K562 (cell line): ENCODE results near the gene POLRMT. TPM values are rescaled to one million over a fixed set of nuclear protein-coding genes. Genes with fewer than 3 reads are reported as not detected.

Experiments
- ATF1 ChIP-seq, 2 experiments: fragments of 450-650 bp in 1 of 2; IDR thresholded peaks; 2 replicates each; pipeline ENCODE4 v1.6.1; 2016; ENCODE audit warnings: missing compliant biosample characterization in 1 of 2, missing genetic modification characterization in 1 of 2
- BHLHE40 ChIP-seq: IDR thresholded peaks from 2 replicates; pipeline ENCODE4 v1.6.1; 2011; ENCODE audit warnings: low read length, improper control_type of control experiment
- CTCFL ChIP-seq: IDR thresholded peaks from 2 replicates; pipeline ENCODE4 v1.6.1; 2011; ENCODE audit warnings: borderline replicate concordance, low read depth, mild to moderate bottlenecking, moderate library complexity, low read length; ENCODE audit not compliant: insufficient read depth, poor library complexity, severe bottlenecking
- POLR3A ChIP-seq: IDR thresholded peaks from 2 replicates; pipeline ENCODE4 v1.6.1; 2011; ENCODE audit warnings: borderline replicate concordance, mild to moderate bottlenecking, moderate library complexity; ENCODE audit not compliant: insufficient read length, insufficient read depth; ENCODE audit errors: extremely low read depth
- SP2 ChIP-seq: IDR thresholded peaks from 2 replicates; pipeline ENCODE4 v1.6.1; 2011; ENCODE audit warnings: mild to moderate bottlenecking, low read depth, low read length, moderate library complexity; ENCODE audit not compliant: poor library complexity, severe bottlenecking; ENCODE audit errors: extremely low read depth
- TFAM ChIP-seq: fragments of 250-450 bp; sonication (Bioruptor Pico); conservative IDR thresholded peaks from 2 replicates; pipeline ENCODE4 v1.5.0; 2021; ENCODE audit warnings: mild to moderate bottlenecking, moderate library complexity
- TGIF2 ChIP-seq: sonication (generic); formaldehyde crosslinking; IDR thresholded peaks from 2 replicates; pipeline ENCODE4 v1.8.1; 2022; ENCODE audit warnings: mild to moderate bottlenecking, missing genetic modification reagents, moderate library complexity
- ZKSCAN8 ChIP-seq: fragments of 200-800 bp; sonication (Bioruptor generic); IDR thresholded peaks from 2 replicates; pipeline ENCODE4 v1.6.1; 2016; ENCODE audit warnings: missing genetic modification characterization, missing compliant biosample characterization
- ZNF274 ChIP-seq: IDR thresholded peaks from 2 replicates; pipeline ENCODE4 v1.6.1; 2011; ENCODE audit warnings: low read depth, mild to moderate bottlenecking, low read length, moderate library complexity, borderline replicate concordance
- ZNF444 ChIP-seq: fragments of 250-450 bp; sonication (Bioruptor Pico); IDR thresholded peaks from 2 replicates; pipeline ENCODE4 v1.4.0; 2020; ENCODE audit warnings: mild to moderate bottlenecking, moderate library complexity
- polyA plus RNA-seq, 8 experiments: library from polyadenylated mRNA; depleted of rRNA in 4 of 8; stranded (reverse) in 5 of 8; unstranded in 3 of 8; fragments of >200 nt; fragmentation: Nextera tagmentation in 2 of 8; fragmentation: Illumina TruSeq in 1 of 8; extraction: Ambion mirVana in 2 of 8; extraction: Trizol in 1 of 8; gene quantifications; 2 replicates each; pipeline versions ENCODE4 v1.2.1 to v1.2.3, GENCODE V29; 2011 to 2014; ENCODE audit warnings: inconsistent platforms in 1 of 8, missing spikeins in 1 of 8
- total RNA-seq, 7 experiments: library from RNA; depleted of rRNA in 6 of 7; stranded (reverse); fragments of >200 nt in 6 of 7; fragmentation: Illumina TruSeq in 2 of 7; extraction: Trizol in 2 of 7; gene quantifications; 2 replicates each; pipeline versions ENCODE4 v1.2.1 to v1.2.3, GENCODE V29; 2011 to 2021; ENCODE audit warnings: low replicate concordance in 1 of 7
- TF ChIP-seq, protein P1 (sequence below): sonication (generic); formaldehyde crosslinking; IDR thresholded peaks from 2 replicates; pipeline ENCODE4 v1.8.0; 2023; ENCODE audit warnings: missing genetic modification reagents, mild to moderate bottlenecking, borderline replicate concordance
- TF ChIP-seq, protein P2 (sequence below): sonication (generic); formaldehyde crosslinking; IDR thresholded peaks from 2 replicates; pipeline ENCODE4 v1.8.0; 2023; ENCODE audit warnings: mild to moderate bottlenecking, missing genetic modification reagents

POLRMT gene
- total and polyA plus RNA-seq, 9 of the 15 experiments (the other 6 are each of a cell fraction or from before 2014, with no cell fraction given), result 30.3 to 144 (median 68.0) TPM

- TF ChIP-seq, protein P1, sequence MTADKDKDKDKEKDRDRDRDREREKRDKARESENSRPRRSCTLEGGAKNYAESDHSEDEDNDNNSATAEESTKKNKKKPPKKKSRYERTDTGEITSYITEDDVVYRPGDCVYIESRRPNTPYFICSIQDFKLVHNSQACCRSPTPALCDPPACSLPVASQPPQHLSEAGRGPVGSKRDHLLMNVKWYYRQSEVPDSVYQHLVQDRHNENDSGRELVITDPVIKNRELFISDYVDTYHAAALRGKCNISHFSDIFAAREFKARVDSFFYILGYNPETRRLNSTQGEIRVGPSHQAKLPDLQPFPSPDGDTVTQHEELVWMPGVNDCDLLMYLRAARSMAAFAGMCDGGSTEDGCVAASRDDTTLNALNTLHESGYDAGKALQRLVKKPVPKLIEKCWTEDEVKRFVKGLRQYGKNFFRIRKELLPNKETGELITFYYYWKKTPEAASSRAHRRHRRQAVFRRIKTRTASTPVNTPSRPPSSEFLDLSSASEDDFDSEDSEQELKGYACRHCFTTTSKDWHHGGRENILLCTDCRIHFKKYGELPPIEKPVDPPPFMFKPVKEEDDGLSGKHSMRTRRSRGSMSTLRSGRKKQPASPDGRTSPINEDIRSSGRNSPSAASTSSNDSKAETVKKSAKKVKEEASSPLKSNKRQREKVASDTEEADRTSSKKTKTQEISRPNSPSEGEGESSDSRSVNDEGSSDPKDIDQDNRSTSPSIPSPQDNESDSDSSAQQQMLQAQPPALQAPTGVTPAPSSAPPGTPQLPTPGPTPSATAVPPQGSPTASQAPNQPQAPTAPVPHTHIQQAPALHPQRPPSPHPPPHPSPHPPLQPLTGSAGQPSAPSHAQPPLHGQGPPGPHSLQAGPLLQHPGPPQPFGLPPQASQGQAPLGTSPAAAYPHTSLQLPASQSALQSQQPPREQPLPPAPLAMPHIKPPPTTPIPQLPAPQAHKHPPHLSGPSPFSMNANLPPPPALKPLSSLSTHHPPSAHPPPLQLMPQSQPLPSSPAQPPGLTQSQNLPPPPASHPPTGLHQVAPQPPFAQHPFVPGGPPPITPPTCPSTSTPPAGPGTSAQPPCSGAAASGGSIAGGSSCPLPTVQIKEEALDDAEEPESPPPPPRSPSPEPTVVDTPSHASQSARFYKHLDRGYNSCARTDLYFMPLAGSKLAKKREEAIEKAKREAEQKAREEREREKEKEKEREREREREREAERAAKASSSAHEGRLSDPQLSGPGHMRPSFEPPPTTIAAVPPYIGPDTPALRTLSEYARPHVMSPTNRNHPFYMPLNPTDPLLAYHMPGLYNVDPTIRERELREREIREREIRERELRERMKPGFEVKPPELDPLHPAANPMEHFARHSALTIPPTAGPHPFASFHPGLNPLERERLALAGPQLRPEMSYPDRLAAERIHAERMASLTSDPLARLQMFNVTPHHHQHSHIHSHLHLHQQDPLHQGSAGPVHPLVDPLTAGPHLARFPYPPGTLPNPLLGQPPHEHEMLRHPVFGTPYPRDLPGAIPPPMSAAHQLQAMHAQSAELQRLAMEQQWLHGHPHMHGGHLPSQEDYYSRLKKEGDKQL (CRISPR knock-in tag), result no peak
- TF ChIP-seq ZKSCAN8 (CRISPR knock-in tag) (no peak), POLR3A (no peak), ATF1 (CRISPR knock-in tag; IDR thresholded peaks at IDR 0.05) (no peak), ATF1 (tag; IDR thresholded peaks at IDR 0.05) (no peak), BHLHE40 (no peak), ZNF274 (no peak), CTCFL (no peak), TGIF2 (CRISPR knock-in tag) (no peak), SP2 (no peak), ZNF444 (CRISPR knock-in tag) (no peak), TFAM (CRISPR knock-in tag) (no peak)
- TF ChIP-seq, protein P2, sequence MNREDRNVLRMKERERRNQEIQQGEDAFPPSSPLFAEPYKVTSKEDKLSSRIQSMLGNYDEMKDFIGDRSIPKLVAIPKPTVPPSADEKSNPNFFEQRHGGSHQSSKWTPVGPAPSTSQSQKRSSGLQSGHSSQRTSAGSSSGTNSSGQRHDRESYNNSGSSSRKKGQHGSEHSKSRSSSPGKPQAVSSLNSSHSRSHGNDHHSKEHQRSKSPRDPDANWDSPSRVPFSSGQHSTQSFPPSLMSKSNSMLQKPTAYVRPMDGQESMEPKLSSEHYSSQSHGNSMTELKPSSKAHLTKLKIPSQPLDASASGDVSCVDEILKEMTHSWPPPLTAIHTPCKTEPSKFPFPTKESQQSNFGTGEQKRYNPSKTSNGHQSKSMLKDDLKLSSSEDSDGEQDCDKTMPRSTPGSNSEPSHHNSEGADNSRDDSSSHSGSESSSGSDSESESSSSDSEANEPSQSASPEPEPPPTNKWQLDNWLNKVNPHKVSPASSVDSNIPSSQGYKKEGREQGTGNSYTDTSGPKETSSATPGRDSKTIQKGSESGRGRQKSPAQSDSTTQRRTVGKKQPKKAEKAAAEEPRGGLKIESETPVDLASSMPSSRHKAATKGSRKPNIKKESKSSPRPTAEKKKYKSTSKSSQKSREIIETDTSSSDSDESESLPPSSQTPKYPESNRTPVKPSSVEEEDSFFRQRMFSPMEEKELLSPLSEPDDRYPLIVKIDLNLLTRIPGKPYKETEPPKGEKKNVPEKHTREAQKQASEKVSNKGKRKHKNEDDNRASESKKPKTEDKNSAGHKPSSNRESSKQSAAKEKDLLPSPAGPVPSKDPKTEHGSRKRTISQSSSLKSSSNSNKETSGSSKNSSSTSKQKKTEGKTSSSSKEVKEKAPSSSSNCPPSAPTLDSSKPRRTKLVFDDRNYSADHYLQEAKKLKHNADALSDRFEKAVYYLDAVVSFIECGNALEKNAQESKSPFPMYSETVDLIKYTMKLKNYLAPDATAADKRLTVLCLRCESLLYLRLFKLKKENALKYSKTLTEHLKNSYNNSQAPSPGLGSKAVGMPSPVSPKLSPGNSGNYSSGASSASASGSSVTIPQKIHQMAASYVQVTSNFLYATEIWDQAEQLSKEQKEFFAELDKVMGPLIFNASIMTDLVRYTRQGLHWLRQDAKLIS (CRISPR knock-in tag), result peak; percentile 73; the same call in 1 of the 2 replicates
Measured at GRCh38 chr19:591099-591958, 42.0 kb downstream of the POLRMT start (continued).
